ENCODE measurements around the gene MARK2.

GRCh38 chr11:63850920-63851319 is 12.0 kb downstream of the MARK2 start:
- TF ChIP-seq POLR2AphosphoS5 (IDR thresholded peaks at IDR 0.05) (no peak), CTCF (IDR thresholded peaks at IDR 0.05) (no peak), POLR2A (IDR thresholded peaks at IDR 0.05) (no peak)
